K562 (cell line): ENCODE results near the gene FASLG.

ENCODE experiments used
- CHD7 ChIP-seq: fragments of 200-600 bp; sonication (generic); IDR thresholded peaks from one replicate; pipeline ENCODE4 v1.6.1; 2012; ENCODE audit warnings: mild to moderate bottlenecking, low read depth, low read length, inconsistent platforms
- CTCF ChIP-seq, 3 experiments: IDR thresholded peaks in 2 of 3; conservative IDR thresholded peaks in 1 of 3; 2 replicates each; pipeline ENCODE4 v1.5.1; 2011 to 2012; ENCODE audit warnings: low read length in 3 of 3, mild to moderate bottlenecking in 3 of 3, control low read depth in 2 of 3, improper control_type of control experiment in 1 of 3, inconsistent platforms in 1 of 3, low read depth in 1 of 3, mixed read lengths in 1 of 3, moderate library complexity in 1 of 3; ENCODE audit not compliant: insufficient read depth in 2 of 3
- IRF1 ChIP-seq: sonication (generic); formaldehyde crosslinking; IDR thresholded peaks from 2 replicates; pipeline ENCODE4 v1.8.0; 2022; ENCODE audit warnings: missing genetic modification reagents, mild to moderate bottlenecking, borderline replicate concordance
- KAT7 ChIP-seq: sonication (generic); formaldehyde crosslinking; IDR thresholded peaks from 2 replicates; pipeline ENCODE4 v1.8.0; 2022; ENCODE audit warnings: missing genetic modification reagents, mild to moderate bottlenecking, borderline replicate concordance
- MAFK ChIP-seq: IDR thresholded peaks from 2 replicates; pipeline ENCODE4 v1.6.1; 2011; ENCODE audit warnings: low read length, improper control_type of control experiment
- MTA2 ChIP-seq: fragments of 450-650 bp; IDR thresholded peaks from 2 replicates; pipeline ENCODE4 v1.6.1; 2016; ENCODE audit warnings: low read depth
- NR3C1 ChIP-seq: sonication (generic); formaldehyde crosslinking; IDR thresholded peaks from 2 replicates; pipeline ENCODE4 v1.8.1; 2022; ENCODE audit warnings: missing genetic modification reagents
- RB1 ChIP-seq: fragments of 450-650 bp; IDR thresholded peaks from 2 replicates; pipeline ENCODE4 v1.6.1; 2017; ENCODE audit warnings: low read depth, mild to moderate bottlenecking
- RFX5 ChIP-seq: IDR thresholded peaks from 2 replicates; pipeline ENCODE4 v1.6.1; 2011; ENCODE audit warnings: low read depth, mild to moderate bottlenecking, improper control_type of control experiment, low read length
- SMAD1 ChIP-seq: fragments of 150-350 bp; IDR thresholded peaks from 2 replicates; pipeline ENCODE4 v1.6.1; 2014; ENCODE audit warnings: low read length, low read depth; ENCODE audit not compliant: partially characterized antibody
- SPI1 ChIP-seq: IDR thresholded peaks from 2 replicates; pipeline ENCODE4 v1.6.1; 2011; ENCODE audit warnings: low read depth, low read length, control low read depth, borderline replicate concordance
- THRA ChIP-seq: fragments of 450-650 bp; IDR thresholded peaks from 2 replicates; pipeline ENCODE4 v1.6.1; 2017; ENCODE audit warnings: mild to moderate bottlenecking, moderate library complexity

- TF ChIP-seq THRA (no peak), CHD7 (no peak), MTA2 (no peak), SPI1 (no peak), KAT7 (no peak), IRF1 (CRISPR knock-in tag) (no peak), RB1 (no peak), CTCF (IDR thresholded peaks at IDR 0.05 in 2 of 3, conservative IDR thresholded peaks at IDR 0.05 in 1 of 3; ENCODE audit: insufficient read depth in 2 of 3, low read depth in 1 of 3, low read length in 3 of 3) (no peak), RFX5 (no peak), SMAD1 (no peak), MAFK (no peak), NR3C1 (no peak)
Observed at GRCh38 chr1:172638249-172638648, 20.7 kb upstream of the FASLG start.
